ENCODE measurements around the gene MATN1.

Gene MATN1

DNA sequence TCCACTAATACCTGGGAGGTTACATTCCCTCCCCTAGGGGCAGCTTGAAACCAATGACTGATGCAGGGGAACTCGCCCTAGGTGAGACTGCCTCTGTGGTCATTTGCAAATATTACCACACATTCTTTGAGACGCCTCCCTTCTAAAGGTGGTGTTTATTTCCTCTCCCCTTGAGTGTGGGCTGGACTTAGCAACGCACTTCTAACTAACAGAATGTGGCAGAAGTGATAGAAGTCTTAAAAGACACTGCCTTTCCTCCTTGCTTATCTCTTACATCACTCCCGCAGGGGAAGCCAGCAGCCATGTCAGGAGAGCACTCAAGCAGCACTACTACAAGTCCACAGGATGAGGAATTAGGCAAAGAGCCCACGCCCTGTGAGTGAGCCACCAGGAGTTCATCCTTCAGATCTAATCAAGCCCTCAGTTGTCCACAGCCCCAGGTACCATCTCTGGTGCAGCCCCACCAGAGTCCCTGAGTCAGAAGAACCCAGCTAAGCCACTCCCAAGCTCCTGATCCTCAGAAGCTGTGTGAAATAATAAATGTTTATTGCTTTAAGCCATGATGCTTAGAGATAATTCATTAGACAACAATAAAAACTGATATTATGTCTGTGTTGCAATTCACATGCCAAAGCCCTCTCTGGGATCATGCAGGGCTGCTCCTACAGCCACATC lies 14.8 kb upstream of the MATN1 start:
- TF ChIP-seq CTCF (IDR thresholded peaks at IDR 0.05; ENCODE audit: borderline replicate concordance, insufficient read depth, low read depth, low read length), result no peak
- no peak overlapping the region for H3K4me3 ChIP-seq (ENCODE audit: low read depth, low read length)

- H3K4me3 ChIP-seq (ENCODE audit: low read depth, low read length), result no peak overlapping the region
- TF ChIP-seq CTCF (IDR thresholded peaks at IDR 0.05; ENCODE audit: borderline replicate concordance, insufficient read depth, low read depth, low read length), result no peak
Observed at GRCh38 chr1:30737357-30738039, 14.1 kb upstream of the MATN1 start.

DNA sequence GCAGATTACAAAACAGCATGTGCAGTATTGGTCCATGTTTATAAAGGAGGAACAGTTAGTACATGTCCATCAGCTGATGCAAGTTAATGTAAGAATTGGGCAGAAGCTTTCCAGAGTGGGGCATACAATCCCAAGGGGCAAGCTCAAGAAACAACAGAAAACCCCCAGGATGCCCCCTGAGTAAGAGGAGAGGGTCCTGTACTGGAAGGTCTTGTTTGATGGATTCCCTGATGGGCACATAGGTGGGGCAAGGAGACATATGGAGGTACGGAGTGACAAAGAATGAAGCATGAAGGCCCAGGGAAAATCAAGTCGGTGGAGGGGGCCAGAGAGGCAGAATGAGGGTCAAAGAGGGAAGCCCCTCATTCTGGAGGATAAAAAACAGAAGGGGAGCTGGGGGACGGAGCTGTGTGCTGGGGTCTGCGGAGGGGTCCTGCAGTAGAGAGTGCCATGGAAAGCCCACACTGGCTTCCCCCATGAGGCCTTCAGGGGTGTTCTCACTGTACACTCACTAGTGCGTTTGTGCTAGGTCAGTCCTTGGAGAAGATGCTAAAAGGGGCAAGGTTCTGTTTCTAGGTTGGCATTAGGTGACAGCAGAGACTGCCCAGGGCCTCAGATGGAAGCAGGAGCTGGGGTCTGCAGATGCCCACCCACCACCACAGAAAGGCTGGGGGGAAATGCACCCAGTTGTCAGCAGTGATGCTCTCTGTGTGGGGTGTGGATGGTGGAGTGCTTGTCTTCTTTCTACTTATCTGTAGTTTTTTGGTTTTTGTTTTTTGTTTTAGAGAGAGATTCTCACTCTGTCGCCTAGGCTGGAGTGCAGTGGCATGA lies 12.5 kb upstream of the MATN1 start:
- no peak for TF ChIP-seq CTCF (IDR thresholded peaks at IDR 0.05; ENCODE audit: borderline replicate concordance, insufficient read depth, low read depth, low read length)
- no peak overlapping the region for H3K4me3 ChIP-seq (ENCODE audit: low read depth, low read length)

DNA sequence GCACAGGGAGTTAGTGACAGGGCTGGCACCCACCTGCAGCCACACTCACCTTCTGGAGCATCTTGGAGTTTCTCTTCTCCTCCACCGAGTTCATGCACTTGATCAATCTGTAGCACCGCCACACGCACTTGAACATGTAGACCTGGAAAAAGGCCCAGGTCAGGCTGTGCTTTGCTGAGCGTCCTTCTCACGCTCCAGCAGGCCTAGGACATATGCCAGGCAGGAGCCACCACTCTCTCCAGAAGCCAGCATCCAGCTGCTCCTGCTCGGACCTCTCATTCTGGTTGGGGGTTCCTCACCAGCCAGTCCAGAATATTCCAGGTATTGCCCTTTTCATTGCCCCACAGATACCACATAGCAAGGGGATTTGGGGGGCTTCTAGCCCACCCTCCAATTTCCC lies 11.7 kb upstream of the MATN1 start:
- no peak for TF ChIP-seq CTCF (IDR thresholded peaks at IDR 0.05; ENCODE audit: borderline replicate concordance, insufficient read depth, low read depth, low read length)
- H3K4me3 ChIP-seq (ENCODE audit: low read depth, low read length), result no peak overlapping the region

DNA sequence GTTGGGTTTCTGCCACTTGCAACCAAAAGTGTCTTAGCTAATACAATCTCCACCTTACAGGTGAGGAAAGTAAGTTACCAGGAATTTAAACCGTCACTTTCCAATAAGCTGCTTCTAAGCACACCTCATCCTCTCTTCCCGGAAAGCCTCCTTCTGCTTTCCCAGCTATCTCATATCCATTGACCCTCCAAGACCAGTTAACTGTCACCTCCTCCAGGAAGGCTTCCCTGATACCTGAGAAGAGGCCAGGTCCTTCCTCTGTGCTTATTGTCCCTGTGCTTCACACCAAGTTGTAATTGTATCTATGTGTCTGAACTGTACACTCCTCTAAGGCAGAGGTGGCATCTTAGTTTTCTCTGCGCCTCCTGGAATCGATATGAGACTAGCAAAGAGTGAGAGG lies 11.2 kb upstream of the MATN1 start:
- TF ChIP-seq CTCF (IDR thresholded peaks at IDR 0.05; ENCODE audit: borderline replicate concordance, insufficient read depth, low read depth, low read length), result no peak
- H3K4me3 ChIP-seq (ENCODE audit: low read depth, low read length), result no peak overlapping the region

DNA sequence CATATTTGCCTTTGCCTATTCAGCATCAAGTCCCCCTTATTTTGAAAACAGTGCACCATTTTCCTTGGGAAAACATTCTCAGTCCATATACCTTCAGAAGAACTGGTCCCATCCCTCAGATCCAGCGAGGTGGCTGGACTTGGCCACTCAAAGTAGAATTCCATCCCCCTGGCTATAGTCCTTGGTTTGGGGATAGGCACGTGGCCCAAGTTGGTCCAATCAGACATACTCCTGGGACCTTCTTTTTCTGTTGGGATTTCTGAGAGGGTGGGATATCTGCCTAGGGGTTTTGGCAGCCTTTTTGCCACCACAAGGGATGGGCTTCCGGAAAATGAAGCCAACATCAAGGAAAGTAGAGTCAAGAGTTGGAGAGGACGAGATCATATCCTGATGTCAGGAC lies 10.7 kb upstream of the MATN1 start:
- TF ChIP-seq CTCF (IDR thresholded peaks at IDR 0.05; ENCODE audit: borderline replicate concordance, insufficient read depth, low read depth, low read length), result no peak
- H3K4me3 ChIP-seq (ENCODE audit: low read depth, low read length), result no peak overlapping the region

All from GM12875 (cell line).